HCT116 (cell line): ENCODE data around the gene BRIP1.

Experiments used
- CTCF ChIP-seq, 3 experiments: fragments of 200-600 bp in 1 of 3; sonication (generic) in 1 of 3; IDR thresholded peaks in 2 of 3; conservative IDR thresholded peaks in 1 of 3; 2 replicates each; pipeline ENCODE4 v1.5.1; 2012 to 2017; ENCODE audit warnings: low read depth in 2 of 3, low read length in 2 of 3, antibody characterized with exemption in 1 of 3, borderline replicate concordance in 1 of 3, control low read depth in 1 of 3, mild to moderate bottlenecking in 1 of 3, mixed read lengths in 1 of 3, mixed run types in 1 of 3, moderate library complexity in 1 of 3; ENCODE audit not compliant: insufficient read depth in 1 of 3
- EGR1 ChIP-seq: IDR thresholded peaks from 2 replicates; pipeline ENCODE4 v1.6.1; 2012; ENCODE audit warnings: low read depth
- POLR2A ChIP-seq: IDR thresholded peaks from 2 replicates; pipeline ENCODE4 v1.7.0; 2011; ENCODE audit warnings: borderline replicate concordance; ENCODE audit not compliant: insufficient read depth, insufficient read length; ENCODE audit errors: extremely low read depth
- POLR2AphosphoS5 ChIP-seq: IDR thresholded peaks from 2 replicates; pipeline ENCODE4 v1.6.1; 2011; ENCODE audit warnings: mild to moderate bottlenecking, low read depth, low read length, moderate library complexity
- RAD21 ChIP-seq: IDR thresholded peaks from 2 replicates; pipeline ENCODE4 v1.6.1; 2012; ENCODE audit warnings: low read depth, mild to moderate bottlenecking
- SIN3A ChIP-seq: IDR thresholded peaks from 2 replicates; pipeline ENCODE4 v1.6.1; 2012; ENCODE audit warnings: low read depth
- SP1 ChIP-seq: IDR thresholded peaks from 2 replicates; pipeline ENCODE4 v1.6.1; 2012; ENCODE audit warnings: low read depth
- SRF ChIP-seq: IDR thresholded peaks from 2 replicates; pipeline ENCODE4 v1.6.1; 2012; ENCODE audit warnings: low read depth
- TF ChIP-seq, protein P1 (sequence below): IDR thresholded peaks from 2 replicates; pipeline ENCODE4 v1.6.1; 2012

DNA sequence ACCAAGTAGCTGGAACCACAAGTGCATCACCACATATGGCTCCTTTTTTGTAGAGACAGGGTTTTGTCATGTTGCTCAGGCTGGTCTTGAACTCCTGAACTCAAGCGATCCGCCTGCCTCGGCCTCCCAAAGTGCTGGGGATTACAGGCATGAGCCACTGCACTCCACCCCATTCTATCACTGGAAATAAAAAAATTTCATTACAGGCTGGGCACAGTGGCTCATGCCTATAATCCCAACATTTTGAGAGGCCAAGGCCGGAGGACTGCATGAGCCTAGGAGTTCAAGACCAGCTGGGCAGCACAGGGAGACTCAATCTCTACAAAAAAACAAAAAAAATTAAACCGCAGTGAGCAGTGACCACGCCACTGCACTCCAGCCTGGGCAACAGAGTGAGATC, 60.1 kb downstream of the BRIP1 start:
- TF ChIP-seq SRF, result no peak
- TF ChIP-seq CTCF (IDR thresholded peaks at IDR 0.05 in 2 of 3, conservative IDR thresholded peaks at IDR 0.05 in 1 of 3; ENCODE audit: borderline replicate concordance in 1 of 3, insufficient read depth in 1 of 3, low read depth in 2 of 3, low read length in 2 of 3), result no peak
- TF ChIP-seq POLR2A, result no peak
- TF ChIP-seq RAD21, result no peak
- TF ChIP-seq, protein P1, sequence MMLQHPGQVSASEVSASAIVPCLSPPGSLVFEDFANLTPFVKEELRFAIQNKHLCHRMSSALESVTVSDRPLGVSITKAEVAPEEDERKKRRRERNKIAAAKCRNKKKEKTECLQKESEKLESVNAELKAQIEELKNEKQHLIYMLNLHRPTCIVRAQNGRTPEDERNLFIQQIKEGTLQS, result no peak
- TF ChIP-seq SP1, result no peak
- TF ChIP-seq POLR2AphosphoS5, result no peak
- TF ChIP-seq EGR1, result no peak
- no peak for TF ChIP-seq SIN3A
